ENCODE data around the gene CD274. TPM values are rescaled to one million over a fixed set of nuclear protein-coding genes. Genes with fewer than 3 reads are reported as not detected.
"Not testable (repeated sequence)": the region's sequence is repeated elsewhere in the genome, so short reads cannot be mapped to it uniquely, and the experiment has no call there.

Gene CD274
- total RNA-seq, 1 experiment from 2014 or later = 8.0 TPM

DNA sequence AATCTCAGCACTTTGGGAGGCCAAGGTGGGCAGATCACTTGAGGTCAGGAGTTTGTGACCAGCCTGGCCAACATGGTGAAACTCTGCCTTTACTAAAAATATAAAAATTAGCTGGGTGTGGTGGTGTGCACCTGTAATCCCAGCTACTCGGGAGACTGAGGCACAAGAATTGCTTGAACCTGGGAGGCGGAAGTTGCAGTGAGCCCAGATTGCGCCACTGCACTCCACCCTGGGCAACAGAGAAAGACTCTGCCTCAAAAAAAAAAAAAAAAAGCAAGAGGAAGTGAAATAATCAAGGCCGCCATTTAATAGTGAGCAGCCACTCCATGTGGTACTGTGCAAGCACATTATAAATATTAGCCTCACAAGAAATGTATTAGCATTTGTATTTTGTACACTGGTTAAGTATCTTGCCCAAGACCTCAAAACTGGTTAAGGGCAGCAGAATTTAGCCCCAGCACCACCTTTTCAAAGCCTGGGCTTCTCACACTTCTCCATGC is 14.5 kb downstream of the CD274 start:
- not testable (repeated sequence) for DNase-seq (ENCODE audit: low read depth in 1 of 2, low spot score in 2 of 2); H3K27ac ChIP-seq; H3K36me3 ChIP-seq; H3K27me3 ChIP-seq (replicated peaks); H3K9me3 ChIP-seq (replicated peaks); H3K4me1 ChIP-seq (replicated peaks); H3K4me3 ChIP-seq

DNA sequence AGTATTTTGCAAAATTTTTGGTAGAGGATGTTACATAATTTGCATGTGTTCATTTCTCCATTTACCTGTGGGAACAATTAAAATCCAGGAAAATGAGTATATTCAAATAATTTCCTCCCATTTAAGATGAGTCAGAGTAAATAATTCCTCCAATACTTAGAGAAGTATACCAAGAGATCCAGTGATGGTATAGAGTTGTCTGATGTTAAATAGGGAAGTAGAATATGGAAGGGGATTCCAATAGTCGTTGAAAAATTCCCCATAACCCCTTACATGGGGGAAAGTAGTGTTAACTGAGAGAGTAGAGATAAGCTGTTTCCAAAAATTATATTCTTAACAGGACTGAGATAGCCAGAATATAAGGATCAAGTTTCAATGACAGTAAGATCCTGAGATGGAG is 15.7 kb downstream of the CD274 start:
- no peak overlapping the region for H3K4me3 ChIP-seq
- H3K27ac ChIP-seq = no peak overlapping the region
- no peaks in the 10 kb centered on the region for H3K4me1 ChIP-seq (replicated peaks)
- H3K9me3 ChIP-seq (replicated peaks) = no peaks in the 10 kb centered on the region
- DNase-seq (ENCODE audit: low read depth in 1 of 2, low spot score in 2 of 2) = no peak
- H3K36me3 ChIP-seq = peaks cover 4% of the 10 kb centered on the region; the same call in 1 of the 2 replicates
- no peaks in the 10 kb centered on the region for H3K27me3 ChIP-seq (replicated peaks)

DNA sequence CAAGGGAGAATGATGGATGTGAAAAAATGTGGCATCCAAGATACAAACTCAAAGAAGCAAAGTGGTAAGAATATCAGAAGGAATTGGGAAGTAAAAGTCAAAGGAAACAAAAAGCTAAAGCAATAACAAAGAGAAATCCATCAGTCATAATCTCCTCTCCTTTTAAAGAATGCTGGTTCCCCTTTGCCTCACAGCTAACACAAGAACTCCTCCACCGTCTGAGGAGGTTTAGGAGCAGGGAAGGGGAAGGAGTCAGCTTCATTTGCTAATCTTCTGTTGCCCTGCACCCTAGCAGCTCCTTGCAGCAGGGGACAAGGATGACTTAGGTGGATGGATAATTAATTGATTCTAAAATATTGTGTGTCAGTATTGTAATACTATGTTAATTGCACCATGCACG is 16.4 kb downstream of the CD274 start:
- Histone ChIP-seq H3K4me3 (no peak overlapping the region), H3K36me3 (peaks cover 4% of the 10 kb centered on the region; the same call in 1 of the 2 replicates), H3K9me3 (replicated peaks) (no peaks in the 10 kb centered on the region), H3K27ac (no peak overlapping the region), H3K27me3 (replicated peaks) (no peaks in the 10 kb centered on the region), H3K4me1 (replicated peaks) (no peaks in the 10 kb centered on the region)
- no peak for DNase-seq (ENCODE audit: low read depth in 1 of 2, low spot score in 2 of 2)

DNA sequence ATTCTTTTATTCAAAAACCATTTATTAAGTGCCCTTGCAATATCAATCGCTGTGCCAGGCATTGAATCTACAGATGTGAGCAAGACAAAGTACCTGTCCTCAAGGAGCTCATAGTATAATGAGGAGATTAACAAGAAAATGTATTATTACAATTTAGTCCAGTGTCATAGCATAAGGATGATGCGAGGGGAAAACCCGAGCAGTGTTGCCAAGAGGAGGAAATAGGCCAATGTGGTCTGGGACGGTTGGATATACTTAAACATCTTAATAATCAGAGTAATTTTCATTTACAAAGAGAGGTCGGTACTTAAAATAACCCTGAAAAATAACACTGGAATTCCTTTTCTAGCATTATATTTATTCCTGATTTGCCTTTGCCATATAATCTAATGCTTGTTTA is 18.5 kb downstream of the CD274 start:
- Histone ChIP-seq H3K4me3 (no peak overlapping the region), H3K36me3 (no peaks in the 10 kb centered on the region; the same call in 1 of the 2 replicates), H3K27ac (no peak overlapping the region), H3K9me3 (replicated peaks) (no peaks in the 10 kb centered on the region), H3K27me3 (replicated peaks) (no peaks in the 10 kb centered on the region), H3K4me1 (replicated peaks) (no peaks in the 10 kb centered on the region)
- no peak for DNase-seq (ENCODE audit: low read depth in 1 of 2, low spot score in 2 of 2)

DNA sequence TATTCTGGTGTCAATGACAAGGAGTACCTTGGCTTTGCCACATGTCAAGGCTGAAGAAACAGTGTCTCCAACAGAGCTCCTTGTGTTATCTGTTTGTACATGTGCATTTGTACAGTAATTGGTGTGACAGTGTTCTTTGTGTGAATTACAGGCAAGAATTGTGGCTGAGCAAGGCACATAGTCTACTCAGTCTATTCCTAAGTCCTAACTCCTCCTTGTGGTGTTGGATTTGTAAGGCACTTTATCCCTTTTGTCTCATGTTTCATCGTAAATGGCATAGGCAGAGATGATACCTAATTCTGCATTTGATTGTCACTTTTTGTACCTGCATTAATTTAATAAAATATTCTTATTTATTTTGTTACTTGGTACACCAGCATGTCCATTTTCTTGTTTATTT is 19.8 kb downstream of the CD274 start:
- Histone ChIP-seq H3K27me3 (replicated peaks) (no peaks in the 10 kb centered on the region), H3K9me3 (replicated peaks) (no peaks in the 10 kb centered on the region), H3K4me3 (no peak overlapping the region), H3K27ac (no peak overlapping the region), H3K4me1 (replicated peaks) (no peaks in the 10 kb centered on the region), H3K36me3 (no peaks in the 10 kb centered on the region; the same call in 1 of the 2 replicates)
- DNase-seq (ENCODE audit: low read depth in 1 of 2, low spot score in 2 of 2) = no peak

DNA sequence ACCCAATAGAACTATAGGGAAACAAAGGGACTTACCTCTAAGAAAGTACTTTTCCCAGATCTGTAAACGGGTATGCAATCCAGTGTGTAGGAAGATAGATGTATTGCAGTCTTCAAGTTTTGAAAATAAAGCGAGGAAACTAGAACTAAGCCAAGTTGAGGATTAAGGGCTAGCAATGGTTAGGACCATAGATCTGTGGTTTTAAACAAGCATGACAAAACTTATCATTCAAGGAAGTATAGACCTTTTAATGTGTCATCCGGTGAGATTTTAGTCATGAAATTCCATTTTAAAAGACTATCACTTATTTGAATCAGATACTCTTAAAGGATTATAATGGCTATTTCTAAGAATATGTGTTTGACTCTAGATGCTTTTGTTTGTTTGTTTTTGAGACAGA is 20.5 kb downstream of the CD274 start:
- Histone ChIP-seq H3K4me3 (no peak overlapping the region), H3K36me3 (no peaks in the 10 kb centered on the region; the same call in 1 of the 2 replicates), H3K4me1 (replicated peaks) (no peaks in the 10 kb centered on the region), H3K9me3 (replicated peaks) (no peaks in the 10 kb centered on the region), H3K27ac (no peak overlapping the region), H3K27me3 (replicated peaks) (no peaks in the 10 kb centered on the region)
- DNase-seq (ENCODE audit: low read depth in 1 of 2, low spot score in 2 of 2) = no peak

DNA sequence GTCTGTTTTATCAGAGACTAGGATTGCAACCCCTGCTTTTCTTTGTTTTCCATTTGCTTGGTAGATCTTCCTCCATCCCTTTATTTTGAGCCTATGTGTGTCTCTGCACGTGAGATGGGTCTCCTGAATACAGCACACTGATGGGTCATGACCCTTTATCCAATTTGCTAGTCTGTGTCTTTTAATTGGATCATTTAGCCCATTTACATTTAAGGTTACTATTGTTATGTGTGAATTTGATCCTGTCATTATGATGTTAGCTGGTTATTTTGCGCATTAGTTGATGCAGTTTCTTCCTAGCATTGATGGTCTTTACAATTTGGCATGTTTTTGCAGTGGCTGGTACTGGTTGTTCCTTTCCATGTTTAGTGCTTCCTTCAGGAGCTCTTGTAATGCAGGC is 25.3 kb downstream of the CD274 start:
- H3K27ac ChIP-seq; H3K27me3 ChIP-seq (replicated peaks): not testable (repeated sequence)

DNA sequence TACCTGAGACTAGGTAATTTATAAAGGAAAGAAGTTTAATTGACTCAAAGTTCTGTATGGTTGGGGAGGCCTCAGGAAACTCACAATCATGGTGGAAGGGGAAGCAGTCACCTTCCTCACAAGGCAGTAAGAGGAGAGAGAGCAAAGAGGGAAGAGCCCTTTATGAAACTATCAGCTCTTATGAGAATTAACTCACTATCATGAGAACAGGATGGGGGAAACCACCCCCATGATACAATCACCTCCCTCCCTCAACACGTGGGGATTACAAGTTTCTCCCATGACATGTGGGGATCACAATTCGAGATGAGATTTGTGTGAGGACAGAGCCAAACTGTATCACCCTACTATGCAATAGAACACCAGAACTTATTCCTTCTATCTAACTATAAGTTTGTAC is 27.9 kb downstream of the CD274 start:
- Histone ChIP-seq H3K27ac (no peak overlapping the region), H3K27me3 (replicated peaks) (no peaks in the 10 kb centered on the region), H3K36me3 (no peaks in the 10 kb centered on the region), H3K4me3 (no peak overlapping the region), H3K4me1 (replicated peaks) (0 out of 2 replicates have a peak, but pooled peaks cover 3% of the 10 kb centered on the region), H3K9me3 (replicated peaks) (no peaks in the 10 kb centered on the region)
- no peak for DNase-seq (ENCODE audit: low read depth in 1 of 2, low spot score in 2 of 2)

More for the DNA sequence above, 25.3 kb downstream of the CD274 start:
- not testable (repeated sequence) for H3K9me3 ChIP-seq (replicated peaks); H3K4me1 ChIP-seq (replicated peaks); DNase-seq (ENCODE audit: low read depth in 1 of 2, low spot score in 2 of 2); H3K4me3 ChIP-seq; H3K36me3 ChIP-seq

DNA sequence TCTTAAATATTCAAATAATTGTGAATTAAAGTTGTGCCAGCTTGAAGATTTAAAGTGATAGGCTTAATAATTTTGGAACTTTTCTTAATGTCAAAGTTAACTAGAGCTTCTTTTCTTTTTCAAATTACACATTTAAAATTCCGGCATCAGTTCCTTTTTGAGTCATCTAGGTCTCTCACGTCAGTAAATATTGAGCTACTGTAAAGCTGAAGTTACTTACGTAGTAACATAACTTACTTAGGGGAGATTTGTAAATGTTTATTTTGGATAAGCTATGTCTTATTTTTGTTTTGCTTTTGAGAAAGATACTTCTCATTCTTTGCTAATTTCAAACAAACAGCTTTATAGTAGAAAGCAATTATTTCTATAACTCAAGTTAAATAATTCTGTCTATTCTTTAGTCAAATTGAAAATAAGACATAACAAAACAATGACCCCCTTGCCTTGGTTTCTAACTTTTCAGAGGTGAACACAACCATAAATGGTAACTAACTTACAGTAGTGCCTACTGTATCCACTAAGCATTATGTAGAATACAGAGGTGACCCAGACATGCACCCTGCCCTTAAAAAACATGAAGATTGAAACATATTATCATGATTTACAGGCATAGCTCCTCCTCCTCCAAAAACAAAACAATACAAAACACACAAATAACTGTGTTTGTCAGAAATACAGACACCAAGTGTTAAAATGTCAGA is 29.8 kb downstream of the CD274 start:
- H3K36me3 ChIP-seq = no peaks in the 10 kb centered on the region
- H3K4me1 ChIP-seq (replicated peaks) = 0 out of 2 replicates have a peak, but pooled peaks cover 3% of the 10 kb centered on the region
- H3K4me3 ChIP-seq = no peak overlapping the region
- H3K27me3 ChIP-seq (replicated peaks) = no peaks in the 10 kb centered on the region
- no peaks in the 10 kb centered on the region for H3K9me3 ChIP-seq (replicated peaks)
- H3K27ac ChIP-seq = no peak overlapping the region
- no peak for DNase-seq (ENCODE audit: low read depth in 1 of 2, low spot score in 2 of 2)

DNA sequence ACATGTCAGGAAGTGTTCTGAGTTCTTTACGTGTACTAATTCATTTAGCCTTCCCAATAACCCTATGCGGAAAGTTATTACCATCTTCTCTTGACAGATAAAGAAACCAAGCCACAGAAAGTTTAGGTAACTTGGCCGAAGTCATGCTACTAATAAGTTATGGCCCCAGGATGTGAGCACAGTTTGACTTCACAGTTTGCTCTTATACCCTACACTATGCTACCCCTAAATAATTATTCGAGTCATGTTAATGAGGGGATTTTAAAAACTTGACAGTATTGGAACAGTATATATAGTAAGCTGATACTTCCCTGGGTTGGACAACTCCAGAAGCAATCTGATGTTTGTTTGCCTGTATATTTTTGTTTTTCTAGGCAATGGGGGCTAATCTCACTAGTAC is 30.6 kb downstream of the CD274 start:
- H3K27ac ChIP-seq = no peak overlapping the region
- 0 out of 2 replicates have a peak, but pooled peaks cover 3% of the 10 kb centered on the region for H3K4me1 ChIP-seq (replicated peaks)
- H3K27me3 ChIP-seq (replicated peaks) = no peaks in the 10 kb centered on the region
- H3K36me3 ChIP-seq = no peaks in the 10 kb centered on the region
- no peak overlapping the region for H3K4me3 ChIP-seq
- H3K9me3 ChIP-seq (replicated peaks) = no peaks in the 10 kb centered on the region
- no peak for DNase-seq (ENCODE audit: low read depth in 1 of 2, low spot score in 2 of 2)

DNA sequence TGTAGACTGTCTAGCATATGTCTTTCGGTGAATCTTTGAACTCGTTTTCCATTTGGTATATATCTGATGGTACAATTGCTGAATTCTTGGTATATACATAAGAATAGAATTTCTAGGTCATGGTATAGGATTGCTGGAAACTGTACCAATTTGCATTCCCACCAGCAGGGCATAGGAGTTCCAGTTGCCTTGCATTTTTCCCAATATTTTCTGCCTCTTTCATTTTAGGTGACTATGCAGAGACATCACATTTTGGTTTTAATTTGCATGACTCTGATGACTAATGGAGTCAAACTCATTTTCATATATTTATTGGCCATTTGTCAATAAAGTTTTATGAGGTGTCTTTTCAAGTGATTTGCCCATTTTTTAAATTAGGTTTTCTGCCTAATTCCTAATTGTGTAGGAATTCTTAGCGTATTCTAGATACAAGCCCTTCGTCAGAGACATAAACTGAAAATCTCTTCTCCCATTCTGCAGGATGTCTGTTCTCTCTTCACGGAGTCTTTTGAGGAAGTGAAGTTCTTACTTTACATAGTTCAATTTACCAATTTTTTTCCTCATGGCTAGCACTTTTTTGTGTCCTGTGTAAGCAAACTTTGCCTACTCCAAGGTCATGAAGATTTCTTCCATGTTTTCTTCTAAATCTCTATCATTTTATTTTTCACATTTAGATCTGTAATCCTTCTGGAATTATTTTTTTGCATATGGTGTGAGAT is 31.1 kb downstream of the CD274 start:
- no peak for DNase-seq (ENCODE audit: low read depth in 1 of 2, low spot score in 2 of 2)
- H3K4me1 ChIP-seq (replicated peaks) = 0 out of 2 replicates have a peak, but pooled peaks cover 3% of the 10 kb centered on the region
- H3K27me3 ChIP-seq (replicated peaks) = no peaks in the 10 kb centered on the region
- no peak overlapping the region for H3K4me3 ChIP-seq
- no peaks in the 10 kb centered on the region for H3K9me3 ChIP-seq (replicated peaks)
- no peak overlapping the region for H3K27ac ChIP-seq
- H3K36me3 ChIP-seq = no peaks in the 10 kb centered on the region

DNA sequence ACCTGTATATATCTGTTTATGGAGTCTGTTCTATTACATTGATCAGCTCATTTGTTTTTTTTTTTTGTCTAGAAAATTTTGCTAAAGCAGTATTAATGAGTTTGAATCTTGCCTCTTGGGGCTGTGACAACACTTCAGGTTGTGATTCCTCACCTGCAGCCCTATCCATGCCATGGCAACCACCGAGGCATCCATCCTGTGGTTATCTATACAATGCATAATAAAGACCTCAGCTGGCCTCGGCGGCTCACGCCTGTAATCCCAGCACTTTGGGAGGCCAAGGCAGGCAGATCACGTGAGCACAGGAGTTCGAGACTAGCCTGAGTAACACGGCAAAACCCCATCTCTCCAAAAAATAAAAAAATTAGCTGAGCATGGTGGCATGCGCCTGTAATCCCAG is 31.9 kb downstream of the CD274 start:
- DNase-seq (ENCODE audit: low read depth in 1 of 2, low spot score in 2 of 2) = no peak
- no peak overlapping the region for H3K27ac ChIP-seq
- no peaks in the 10 kb centered on the region for H3K27me3 ChIP-seq (replicated peaks)
- 0 out of 2 replicates have a peak, but pooled peaks cover 3% of the 10 kb centered on the region for H3K4me1 ChIP-seq (replicated peaks)
- no peaks in the 10 kb centered on the region for H3K9me3 ChIP-seq (replicated peaks)
- H3K36me3 ChIP-seq = no peaks in the 10 kb centered on the region
- H3K4me3 ChIP-seq = no peak overlapping the region

DNA sequence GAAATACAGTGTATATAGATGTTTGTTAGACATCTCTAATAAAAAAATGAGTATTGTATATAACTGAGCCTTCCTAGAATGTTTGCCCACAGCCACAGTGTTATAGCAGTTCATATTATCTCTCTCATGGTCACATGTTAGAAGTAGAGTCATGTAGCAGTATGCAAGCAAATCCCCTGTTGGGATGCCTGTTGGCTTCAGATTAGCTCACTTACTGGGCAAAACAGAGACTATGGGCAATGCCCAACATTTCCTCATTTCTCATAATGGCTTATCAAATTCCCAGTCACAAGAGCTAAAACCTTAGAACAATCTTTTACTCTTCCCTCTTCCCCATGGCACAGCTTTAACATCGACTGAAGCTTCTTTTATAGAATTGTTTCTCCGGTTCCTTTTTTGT is 33.0 kb downstream of the CD274 start:
- Histone ChIP-seq H3K27me3 (replicated peaks) (no peaks in the 10 kb centered on the region), H3K4me1 (replicated peaks) (0 out of 2 replicates have a peak, but pooled peaks cover 3% of the 10 kb centered on the region), H3K9me3 (replicated peaks) (no peaks in the 10 kb centered on the region), H3K27ac (no peak overlapping the region), H3K4me3 (no peak overlapping the region), H3K36me3 (no peaks in the 10 kb centered on the region)
- no peak for DNase-seq (ENCODE audit: low read depth in 1 of 2, low spot score in 2 of 2)

DNA sequence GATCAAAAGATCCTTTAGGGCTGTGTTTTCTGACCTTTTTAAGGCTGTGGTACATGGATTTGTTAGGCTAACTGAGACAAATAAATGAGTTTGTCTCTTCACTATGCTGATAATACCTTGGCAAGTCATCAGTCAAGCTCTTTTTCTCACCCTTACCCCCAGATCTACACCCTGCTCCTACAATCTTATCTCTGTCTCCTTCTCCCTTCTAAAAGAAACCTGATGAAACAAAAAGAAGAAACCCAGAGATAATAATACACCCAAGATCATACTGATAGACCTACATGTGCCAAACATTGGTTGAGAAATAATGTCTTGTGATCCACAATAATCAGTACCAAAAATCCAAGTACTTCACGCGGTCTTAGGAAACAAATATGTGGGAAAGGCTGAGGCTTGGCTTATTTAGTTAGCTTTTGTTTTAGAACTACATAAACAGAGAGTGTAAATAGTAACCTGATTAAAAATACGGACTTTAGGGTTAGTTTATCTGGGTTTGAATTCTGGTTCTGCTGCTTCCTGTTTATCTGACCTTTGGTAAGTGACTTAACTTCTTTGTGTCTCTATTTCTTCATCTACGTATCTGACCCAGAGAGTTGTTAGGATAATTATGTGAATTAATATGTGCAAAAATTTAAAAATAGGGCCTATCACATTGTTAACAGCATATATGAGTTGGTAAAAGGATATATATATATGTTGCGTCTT is 35.2 kb downstream of the CD274 start:
- Histone ChIP-seq H3K27me3 (replicated peaks) (no peaks in the 10 kb centered on the region), H3K9me3 (replicated peaks) (no peaks in the 10 kb centered on the region), H3K4me1 (replicated peaks) (no peaks in the 10 kb centered on the region), H3K4me3 (no peak overlapping the region), H3K36me3 (no peaks in the 10 kb centered on the region), H3K27ac (no peak overlapping the region)
- no peak for DNase-seq (ENCODE audit: low read depth in 1 of 2, low spot score in 2 of 2)

All from SJSA1 (cell line).